Testis (tissue), 2 donors: Measurements from ENCODE around the gene TXNRD2.

Experiments used
- CTCF ChIP-seq, 3 experiments: fragments of 450-650 bp in 2 of 3; fragments of 200-600 bp in 1 of 3; sonication (generic) in 1 of 3; IDR thresholded peaks; one replicate each; pipeline ENCODE4 v1.5.1; 2016 to 2019; ENCODE audit warnings: antibody characterized with exemption in 3 of 3, mild to moderate bottlenecking in 2 of 3, moderate library complexity in 1 of 3
- POLR2A ChIP-seq: fragments of 450-650 bp; IDR thresholded peaks from one replicate; pipeline ENCODE4 v1.6.1; 2017; ENCODE audit warnings: antibody characterized with exemption, mild to moderate bottlenecking, moderate library complexity

GRCh38 chr22:19933341-19934241 lies 8.0 kb downstream of the TXNRD2 start:
- TF ChIP-seq POLR2A (no peak), CTCF (IDR thresholded peaks at IDR 0.05) (no peak)
